GM12801 (cell line): ENCODE data around the gene WIPF3.

ENCODE experiments used
- TF ChIP-seq, protein P1 (sequence below): IDR thresholded peaks from one replicate; pipeline ENCODE4 v1.5.1; 2011; ENCODE audit warnings: control low read depth; ENCODE audit not compliant: insufficient read length; ENCODE audit errors: extremely low read depth

The WIPF3 gene

DNA sequence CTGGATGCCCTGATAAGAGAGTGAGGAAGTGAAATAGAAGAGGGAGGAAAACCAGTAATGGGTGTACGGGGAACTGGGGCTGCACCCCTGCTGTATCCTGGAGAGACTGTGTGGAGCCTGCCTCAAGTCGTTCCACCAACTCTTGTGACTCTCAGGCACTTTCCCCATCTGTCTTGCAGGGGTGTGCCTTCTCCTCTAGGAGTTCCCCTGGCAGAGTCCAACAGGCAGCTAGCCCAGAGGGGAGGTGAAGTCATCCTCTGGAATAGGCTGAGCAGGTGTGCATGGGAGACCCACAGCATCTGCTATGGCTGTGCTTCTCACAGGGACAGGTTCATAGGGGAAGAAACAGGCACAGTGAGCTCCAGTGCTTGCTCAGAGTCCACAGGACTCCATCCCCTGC, 46.8 kb downstream of the WIPF3 start:
- TF ChIP-seq, protein P1, sequence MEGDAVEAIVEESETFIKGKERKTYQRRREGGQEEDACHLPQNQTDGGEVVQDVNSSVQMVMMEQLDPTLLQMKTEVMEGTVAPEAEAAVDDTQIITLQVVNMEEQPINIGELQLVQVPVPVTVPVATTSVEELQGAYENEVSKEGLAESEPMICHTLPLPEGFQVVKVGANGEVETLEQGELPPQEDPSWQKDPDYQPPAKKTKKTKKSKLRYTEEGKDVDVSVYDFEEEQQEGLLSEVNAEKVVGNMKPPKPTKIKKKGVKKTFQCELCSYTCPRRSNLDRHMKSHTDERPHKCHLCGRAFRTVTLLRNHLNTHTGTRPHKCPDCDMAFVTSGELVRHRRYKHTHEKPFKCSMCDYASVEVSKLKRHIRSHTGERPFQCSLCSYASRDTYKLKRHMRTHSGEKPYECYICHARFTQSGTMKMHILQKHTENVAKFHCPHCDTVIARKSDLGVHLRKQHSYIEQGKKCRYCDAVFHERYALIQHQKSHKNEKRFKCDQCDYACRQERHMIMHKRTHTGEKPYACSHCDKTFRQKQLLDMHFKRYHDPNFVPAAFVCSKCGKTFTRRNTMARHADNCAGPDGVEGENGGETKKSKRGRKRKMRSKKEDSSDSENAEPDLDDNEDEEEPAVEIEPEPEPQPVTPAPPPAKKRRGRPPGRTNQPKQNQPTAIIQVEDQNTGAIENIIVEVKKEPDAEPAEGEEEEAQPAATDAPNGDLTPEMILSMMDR: no peak

DNA sequence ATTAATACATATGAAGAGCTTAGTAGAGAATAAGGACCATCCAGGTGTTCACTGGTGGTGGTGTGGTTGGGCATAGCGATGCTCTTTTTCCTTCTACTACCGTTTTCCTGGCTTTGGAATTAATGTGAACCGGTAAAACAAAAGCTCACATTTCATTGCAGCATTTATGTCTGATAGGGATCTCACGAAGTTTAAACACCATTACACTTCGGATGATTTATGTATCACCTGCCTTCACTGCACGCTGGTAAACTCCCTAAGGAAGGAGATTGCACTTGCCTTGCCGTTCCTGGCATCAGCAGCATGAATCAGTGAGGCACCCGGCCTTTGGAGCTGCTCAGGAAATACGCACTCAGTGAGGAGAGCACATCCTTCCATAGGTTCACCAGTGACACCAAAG, 47.5 kb downstream of the WIPF3 start:
- TF ChIP-seq, protein P1: no peak

- TF ChIP-seq, protein P1: no peak
Measured at GRCh38 chr7:29854257-29854938, 48.1 kb downstream of the WIPF3 start.

DNA sequence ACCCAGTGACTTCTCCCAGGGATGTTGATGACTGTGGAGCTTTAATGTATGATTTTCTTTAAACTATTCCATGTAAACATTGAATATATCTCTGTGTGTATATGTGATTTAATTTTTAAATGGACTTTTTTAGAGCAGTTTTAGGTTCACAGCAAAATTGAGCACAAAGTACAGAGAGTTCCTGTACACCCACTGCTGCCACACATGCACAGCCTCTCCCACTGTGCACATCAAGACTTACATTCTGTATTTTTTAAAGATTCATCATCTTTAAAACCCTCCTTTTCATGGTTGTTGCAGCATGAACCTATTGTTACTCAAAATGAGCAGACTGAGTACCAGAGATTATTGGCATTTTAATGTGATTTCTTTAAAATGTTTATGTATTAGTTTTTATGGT, 51.3 kb downstream of the WIPF3 start:
- TF ChIP-seq, protein P1: no peak

- TF ChIP-seq, protein P1: no peak
Measured at GRCh38 chr7:29858191-29858951, 52.1 kb downstream of the WIPF3 start.

DNA sequence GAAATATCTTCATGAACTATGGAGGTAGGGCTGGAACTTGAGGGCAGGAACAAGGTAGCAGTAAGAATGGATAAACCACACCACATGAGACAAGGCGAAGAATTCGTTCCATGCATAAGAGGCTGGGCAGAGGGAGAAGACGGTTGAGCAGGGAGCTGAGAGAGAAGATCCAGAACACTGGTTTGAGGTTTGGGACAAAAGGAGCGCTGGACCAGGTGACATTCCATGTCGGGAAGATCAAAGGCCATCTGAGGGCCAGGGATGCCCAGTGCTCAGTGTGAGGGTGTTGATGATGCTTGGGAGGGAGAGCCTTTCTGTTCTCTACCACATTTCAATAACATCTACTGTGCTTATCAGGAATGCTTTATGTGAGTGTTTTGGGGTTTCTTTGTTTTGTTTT, 52.8 kb downstream of the WIPF3 start:
- TF ChIP-seq, protein P1: no peak

DNA sequence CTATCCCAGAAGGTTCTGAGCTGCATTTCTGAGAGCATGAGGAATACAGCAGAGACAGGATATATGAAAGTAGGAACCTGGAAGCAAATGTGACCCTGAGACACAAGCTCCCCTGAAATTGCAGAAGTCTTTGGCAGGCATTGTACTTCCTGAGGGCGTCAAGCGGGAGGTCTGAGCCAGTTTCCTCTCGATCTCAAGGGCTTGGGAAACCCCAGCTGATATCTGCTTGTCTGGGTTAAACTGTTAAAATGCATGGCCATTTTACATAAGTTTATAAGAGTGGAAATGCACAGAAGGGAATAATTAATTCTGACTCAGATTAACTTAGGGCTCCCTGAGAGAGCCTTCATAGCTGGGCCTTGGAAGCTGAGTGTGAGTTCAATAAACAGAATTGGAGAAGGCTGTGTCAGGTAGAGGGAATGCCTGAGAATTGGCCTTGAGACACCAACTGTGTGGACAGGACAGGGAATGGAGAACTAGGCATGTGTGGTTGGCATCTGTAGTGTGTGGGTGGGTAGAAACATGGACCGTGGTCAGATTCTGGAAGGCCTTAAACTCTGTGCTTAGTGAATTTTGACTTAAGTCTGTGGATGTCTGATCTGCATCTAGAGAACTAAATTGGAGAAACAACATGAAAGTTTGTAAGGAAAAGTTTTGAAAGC, 53.3 kb downstream of the WIPF3 start:
- TF ChIP-seq, protein P1: no peak
